HG03432 (cell line): ENCODE measurements around the gene UNC13B.
"Not testable (repeated sequence)": the region's sequence is repeated elsewhere in the genome, so short reads cannot be mapped to it uniquely, and the experiment has no call there.

Source experiments
- ATAC-seq: cut with Tn5 transposase; IDR thresholded peaks from one replicate; pipeline ENCODE4 v1.9.1; 2021; ENCODE audit warnings: mild to moderate bottlenecking, moderate library complexity; ENCODE audit not compliant: unreplicated experiment

The UNC13B gene

GRCh38 chr9:35220659-35221338 lies 59.0 kb downstream of the UNC13B start:
- no peak for ATAC-seq

DNA sequence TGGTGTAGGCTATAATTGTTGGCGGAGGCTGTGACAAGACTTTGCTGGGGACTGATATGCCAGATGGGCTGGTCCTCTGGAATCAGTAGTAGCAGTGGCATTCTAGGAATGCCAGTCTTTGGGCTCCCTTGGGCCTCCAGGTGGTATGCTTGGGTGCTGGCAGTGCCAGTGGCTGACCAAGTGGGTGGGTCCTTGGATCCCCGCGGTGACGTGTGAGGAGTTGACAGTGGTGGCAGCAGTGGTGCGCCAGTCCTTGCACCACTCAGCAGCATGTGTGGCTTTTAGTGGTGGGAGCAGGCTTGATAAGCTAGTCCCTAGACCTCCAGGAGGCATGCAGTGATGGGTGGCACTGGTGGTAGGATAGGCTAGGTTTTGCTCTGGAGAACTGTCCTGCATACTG lies 63.9 kb downstream of the UNC13B start:
- no peak for ATAC-seq

- no peak for ATAC-seq
Measured at GRCh38 chr9:35226651-35227050, 64.8 kb downstream of the UNC13B start.

DNA sequence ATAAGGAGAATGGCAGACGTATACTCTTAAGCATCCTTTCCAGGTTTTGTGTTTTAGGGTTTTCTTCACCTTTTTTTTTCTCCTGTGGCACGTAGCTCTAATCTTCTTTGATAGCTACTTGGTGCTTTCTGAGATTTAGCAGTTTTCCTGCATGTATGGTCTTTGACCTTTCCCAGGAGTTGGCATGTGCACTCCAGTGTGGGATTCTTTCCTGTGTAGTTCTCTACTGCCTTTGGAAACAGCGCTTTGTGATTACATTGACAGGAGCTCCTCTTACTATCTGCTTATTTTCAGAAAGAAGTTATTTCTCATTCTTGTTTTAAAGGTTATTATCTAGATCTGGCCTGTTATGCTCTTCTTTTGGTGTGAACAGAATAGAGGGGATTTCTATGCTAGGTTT lies 65.5 kb downstream of the UNC13B start:
- ATAC-seq: no peak

GRCh38 chr9:35229066-35229778 lies 67.4 kb downstream of the UNC13B start:
- no peak for ATAC-seq

DNA sequence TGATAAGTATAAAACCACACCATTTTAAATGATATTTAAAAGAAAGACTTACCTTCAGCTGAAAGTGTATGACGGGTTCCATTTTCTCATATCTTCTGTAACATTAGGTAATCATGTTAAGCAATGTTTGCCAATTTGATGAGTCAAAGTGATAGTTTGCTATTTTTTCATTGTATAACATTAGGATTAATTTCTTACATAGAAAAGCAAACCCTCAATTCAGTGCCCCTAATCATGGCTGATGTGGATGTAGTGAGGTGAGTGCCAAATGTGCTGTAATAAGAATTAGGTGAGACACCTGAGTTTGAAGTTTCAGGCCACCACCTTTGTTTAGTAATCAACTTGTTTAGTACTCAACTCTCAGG lies 68.0 kb downstream of the UNC13B start:
- ATAC-seq: no peak

- no peak for ATAC-seq
Measured at GRCh38 chr9:35232867-35233544, 71.2 kb downstream of the UNC13B start.

GRCh38 chr9:35236692-35237091 lies 74.9 kb downstream of the UNC13B start:
- no peak for ATAC-seq

GRCh38 chr9:35237311-35237710 lies 75.5 kb downstream of the UNC13B start:
- no peak for ATAC-seq

DNA sequence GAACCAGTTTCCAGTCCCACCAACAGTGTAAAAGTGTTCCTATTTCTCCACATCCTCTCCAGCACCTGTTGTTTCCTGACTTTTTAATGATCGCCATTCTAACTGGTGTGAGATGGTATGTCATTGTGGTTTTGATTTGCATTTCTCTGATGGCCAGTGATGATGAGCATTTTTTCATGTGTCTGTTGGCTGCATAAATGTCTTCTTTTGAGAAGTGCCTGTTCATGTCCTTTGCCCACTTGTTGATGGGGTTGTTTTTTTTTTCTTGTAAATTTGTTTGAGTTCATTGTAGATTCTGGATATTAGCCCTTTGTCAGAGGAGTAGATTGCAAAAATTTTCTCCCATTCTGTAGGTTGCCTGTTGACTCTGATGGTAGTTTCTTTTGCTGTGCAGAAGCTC lies 84.1 kb downstream of the UNC13B start:
- ATAC-seq: not testable (repeated sequence)

- no peak for ATAC-seq
Measured at GRCh38 chr9:35253075-35253474, 91.3 kb downstream of the UNC13B start.

DNA sequence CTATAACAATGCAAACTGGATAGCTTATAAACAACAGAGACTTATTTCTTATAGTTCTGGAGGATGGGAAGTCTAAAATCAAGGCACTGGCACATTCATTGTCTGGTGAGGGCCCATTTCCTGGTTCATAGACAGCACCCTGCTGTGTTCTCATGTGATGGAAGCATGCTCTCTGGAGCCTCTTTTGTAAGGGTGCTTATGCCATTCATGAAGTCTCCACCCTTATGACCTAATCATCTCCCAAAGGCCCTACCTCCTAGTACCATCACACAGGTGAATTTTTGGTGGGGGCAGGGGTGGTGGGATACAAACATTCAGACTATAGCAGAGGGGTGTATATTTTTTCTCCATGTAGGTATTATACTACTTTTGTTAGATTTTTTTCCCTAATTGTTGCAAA lies 92.4 kb downstream of the UNC13B start:
- no peak for ATAC-seq

GRCh38 chr9:35254984-35255857 lies 93.4 kb downstream of the UNC13B start:
- ATAC-seq: no peak

- no peak for ATAC-seq
Measured at GRCh38 chr9:35257986-35258659, 96.3 kb downstream of the UNC13B start.

GRCh38 chr9:35258660-35259474 lies 97.1 kb downstream of the UNC13B start:
- no peak for ATAC-seq

DNA sequence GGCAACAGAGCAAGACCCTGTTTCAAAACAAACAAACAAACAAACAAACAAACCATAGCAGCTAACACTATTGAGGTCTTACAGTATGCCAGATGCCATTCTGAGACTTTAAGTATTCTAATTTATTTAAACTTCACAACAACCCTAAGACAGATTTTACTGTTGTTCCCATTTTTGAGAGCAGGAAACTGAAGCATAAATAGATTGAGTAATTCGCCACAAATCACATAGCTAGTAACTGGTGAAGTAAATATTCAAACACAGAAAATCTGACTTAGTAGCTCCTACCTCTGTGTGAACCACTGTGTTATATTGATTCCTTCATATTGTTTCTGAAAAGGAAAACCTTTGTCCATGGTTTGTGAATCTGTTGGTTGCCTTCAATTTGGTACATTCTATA lies 98.4 kb downstream of the UNC13B start:
- ATAC-seq: no peak

DNA sequence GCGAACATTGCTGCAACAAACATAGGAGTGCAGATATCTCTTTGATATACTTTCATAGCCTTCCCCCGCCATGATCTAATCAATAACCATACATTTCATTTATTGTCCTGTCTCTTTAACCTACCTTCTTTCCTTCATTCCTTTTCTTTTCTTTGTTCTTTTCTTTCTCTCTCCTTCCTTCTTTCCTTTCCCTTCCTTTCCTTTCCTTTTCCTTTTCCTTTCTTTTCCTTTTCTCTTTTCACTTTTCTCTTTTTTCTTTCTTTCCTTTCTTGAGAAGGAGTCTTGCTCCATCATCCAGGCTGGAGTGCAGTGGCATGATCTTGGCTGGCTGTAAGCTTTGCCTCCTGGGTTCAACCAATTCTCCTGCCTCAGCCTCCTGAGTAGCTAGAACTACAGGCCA lies 100.3 kb downstream of the UNC13B start:
- ATAC-seq: no peak

DNA sequence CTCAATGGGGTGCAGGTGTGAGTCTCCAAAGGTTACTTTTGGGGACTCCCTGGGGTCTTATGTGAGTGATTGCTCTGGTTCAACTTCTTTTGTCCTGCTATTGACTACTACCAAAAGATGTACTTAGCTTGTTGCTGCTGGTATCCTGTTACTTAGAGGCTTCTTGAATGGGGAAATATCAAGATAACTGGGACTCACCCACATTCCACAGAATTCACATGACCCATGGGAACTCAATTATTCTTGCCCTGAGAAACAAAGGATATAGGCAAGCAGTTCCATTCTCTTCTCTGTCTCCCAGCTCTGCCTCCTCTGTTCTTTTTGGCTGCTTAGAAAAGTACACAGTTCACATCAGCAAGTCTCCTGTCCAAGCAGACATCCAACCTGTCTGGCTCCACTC lies 105.9 kb downstream of the UNC13B start:
- no peak for ATAC-seq

DNA sequence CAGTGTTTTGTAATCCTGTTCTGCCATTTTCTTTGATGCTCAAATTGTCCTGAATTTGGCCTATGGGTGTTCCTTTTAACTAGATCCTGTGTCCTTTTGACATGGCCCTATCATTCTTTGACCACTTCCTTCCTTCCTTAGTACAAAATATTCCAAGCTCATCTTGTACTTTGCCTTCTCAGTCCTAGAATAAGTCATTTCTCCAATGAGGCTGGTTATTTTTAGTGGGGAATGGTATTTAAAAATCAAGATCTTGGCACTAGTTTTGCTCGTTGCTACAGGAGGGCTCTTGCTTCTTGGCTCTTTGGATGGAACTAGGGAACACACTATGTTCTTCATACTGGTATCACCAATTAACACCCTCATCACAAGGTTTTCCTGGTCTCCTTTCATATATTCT lies 108.1 kb downstream of the UNC13B start:
- ATAC-seq: no peak

- no peak for ATAC-seq
Measured at GRCh38 chr9:35271637-35272036, 109.8 kb downstream of the UNC13B start.
